Measurements from ENCODE around the gene TM4SF20.
"Not testable (repeated sequence)": the region's sequence is repeated elsewhere in the genome, so short reads cannot be mapped to it uniquely, and the experiment has no call there.

TM4SF20 gene

GRCh38 chr2:227388537-227389011 lies 9.5 kb upstream of the TM4SF20 start:
- DNase-seq (ENCODE audit: insufficient read length, low spot score): no peak
- FAIRE-seq: no peak
- TF ChIP-seq POLR2AphosphoS5 (IDR thresholded peaks at IDR 0.05; ENCODE audit: low read depth, low read length): no peak
- TF ChIP-seq SPI1 (IDR thresholded peaks at IDR 0.05; ENCODE audit: low read depth, low read length): no peak
- no peak for TF ChIP-seq PAX5 (IDR thresholded peaks at IDR 0.05; ENCODE audit: insufficient read depth, low read length, severe bottlenecking)
- TF ChIP-seq POLR2A (IDR thresholded peaks at IDR 0.05; ENCODE audit: low read depth, low read length): no peak
- no peak for TF ChIP-seq POU2F2 (IDR thresholded peaks at IDR 0.05; ENCODE audit: low read depth, low read length)
- TF ChIP-seq TAF1 (IDR thresholded peaks at IDR 0.05; ENCODE audit: low read depth, low read length): no peak

- FAIRE-seq; DNase-seq (ENCODE audit: insufficient read length, low spot score): not testable (repeated sequence)
These were observed 8.5 kb upstream of the TM4SF20 start, which contains the start of gene SCYGR1 for GRCh38 chr2:227387583-227387982. TSS of gene SCYGR1 (minus strand) at chr2:227387949. CDS start at chr2:227387949, 0 bp downstream.

GRCh38 chr2:227386630-227387029 lies 7.5 kb upstream of the TM4SF20 start:
- no peak for TF ChIP-seq POLR2AphosphoS5 (IDR thresholded peaks at IDR 0.05; ENCODE audit: low read depth, low read length)
- TF ChIP-seq POLR2A (IDR thresholded peaks at IDR 0.05; ENCODE audit: low read depth, low read length): no peak
- TF ChIP-seq SPI1 (IDR thresholded peaks at IDR 0.05; ENCODE audit: low read depth, low read length): no peak
- no peak for TF ChIP-seq POU2F2 (IDR thresholded peaks at IDR 0.05; ENCODE audit: low read depth, low read length)
- no peak for TF ChIP-seq PAX5 (IDR thresholded peaks at IDR 0.05; ENCODE audit: insufficient read depth, low read length, severe bottlenecking)
- no peak for TF ChIP-seq TAF1 (IDR thresholded peaks at IDR 0.05; ENCODE audit: low read depth, low read length)
- no peak for FAIRE-seq

GRCh38 chr2:227383686-227384085 lies 4.6 kb upstream of the TM4SF20 start:
- DNase-seq (ENCODE audit: insufficient read length, low spot score) (no peak), FAIRE-seq (no peak)
- TF ChIP-seq SPI1 (IDR thresholded peaks at IDR 0.05; ENCODE audit: low read depth, low read length) (no peak), POLR2A (IDR thresholded peaks at IDR 0.05; ENCODE audit: low read depth, low read length) (no peak), POLR2AphosphoS5 (IDR thresholded peaks at IDR 0.05; ENCODE audit: low read depth, low read length) (no peak), PAX5 (IDR thresholded peaks at IDR 0.05; ENCODE audit: insufficient read depth, low read length, severe bottlenecking) (no peak), POU2F2 (IDR thresholded peaks at IDR 0.05; ENCODE audit: low read depth, low read length) (no peak), TAF1 (IDR thresholded peaks at IDR 0.05; ENCODE audit: low read depth, low read length) (no peak)

More at GRCh38 chr2:227386630-227387029, 7.5 kb upstream of the TM4SF20 start:
- no peak for DNase-seq (ENCODE audit: insufficient read length, low spot score)

GRCh38 chr2:227382241-227382835 lies 3.2 kb upstream of the TM4SF20 start:
- DNase-seq (ENCODE audit: insufficient read length, low spot score): not testable (repeated sequence)

GRCh38 chr2:227378371-227378782 lies 729 bp downstream of the TM4SF20 start:
- no peak for FAIRE-seq
- DNase-seq (ENCODE audit: insufficient read length, low spot score): no peak

More at GRCh38 chr2:227382241-227382835, 3.2 kb upstream of the TM4SF20 start:
- not testable (repeated sequence) for FAIRE-seq

GRCh38 chr2:227377467-227378351 lies 1.4 kb downstream of the TM4SF20 start:
- TF ChIP-seq POLR2AphosphoS5 (IDR thresholded peaks at IDR 0.05; ENCODE audit: low read depth, low read length) (no peak), TAF1 (IDR thresholded peaks at IDR 0.05; ENCODE audit: low read depth, low read length) (no peak), SPI1 (IDR thresholded peaks at IDR 0.05; ENCODE audit: low read depth, low read length) (no peak), PAX5 (IDR thresholded peaks at IDR 0.05; ENCODE audit: insufficient read depth, low read length, severe bottlenecking) (no peak)
- DNase-seq (ENCODE audit: insufficient read length, low spot score): no peak
- FAIRE-seq: no peak

More at GRCh38 chr2:227378371-227378782, 729 bp downstream of the TM4SF20 start:
- TF ChIP-seq POU2F2 (IDR thresholded peaks at IDR 0.05; ENCODE audit: low read depth, low read length) (no peak), POLR2AphosphoS5 (IDR thresholded peaks at IDR 0.05; ENCODE audit: low read depth, low read length) (no peak), PAX5 (IDR thresholded peaks at IDR 0.05; ENCODE audit: insufficient read depth, low read length, severe bottlenecking) (no peak), POLR2A (IDR thresholded peaks at IDR 0.05; ENCODE audit: low read depth, low read length) (no peak), TAF1 (IDR thresholded peaks at IDR 0.05; ENCODE audit: low read depth, low read length) (no peak), SPI1 (IDR thresholded peaks at IDR 0.05; ENCODE audit: low read depth, low read length) (no peak)

- FAIRE-seq: no peak
- DNase-seq (ENCODE audit: insufficient read length, low spot score): no peak
- no peak for TF ChIP-seq POLR2A (IDR thresholded peaks at IDR 0.05; ENCODE audit: low read depth, low read length)
- no peak for TF ChIP-seq PAX5 (IDR thresholded peaks at IDR 0.05; ENCODE audit: insufficient read depth, low read length, severe bottlenecking)
These were observed 2.3 kb downstream of the TM4SF20 start for GRCh38 chr2:227376656-227377396.

- TF ChIP-seq SPI1 (IDR thresholded peaks at IDR 0.05; ENCODE audit: low read depth, low read length) (no peak), PAX5 (IDR thresholded peaks at IDR 0.05; ENCODE audit: insufficient read depth, low read length, severe bottlenecking) (no peak), POLR2A (IDR thresholded peaks at IDR 0.05; ENCODE audit: low read depth, low read length) (no peak), TAF1 (IDR thresholded peaks at IDR 0.05; ENCODE audit: low read depth, low read length) (no peak), POU2F2 (IDR thresholded peaks at IDR 0.05; ENCODE audit: low read depth, low read length) (no peak), POLR2AphosphoS5 (IDR thresholded peaks at IDR 0.05; ENCODE audit: low read depth, low read length) (no peak)
- DNase-seq (ENCODE audit: insufficient read length, low spot score) (no peak), FAIRE-seq (peak; percentile 78)
These were observed 4.9 kb downstream of the TM4SF20 start for GRCh38 chr2:227374158-227374557.
